HG02943 (cell line): ENCODE data around the gene KLHL36.
"Not testable (repeated sequence)": the region's sequence is repeated elsewhere in the genome, so short reads cannot be mapped to it uniquely, and the experiment has no call there.

Experiments
- ATAC-seq: cut with Tn5 transposase; IDR thresholded peaks from one replicate; pipeline ENCODE4 v1.9.1; 2021; ENCODE audit warnings: mild to moderate bottlenecking, low read depth, moderate library complexity; ENCODE audit not compliant: unreplicated experiment

The KLHL36 gene

GRCh38 chr16:84614968-84615813 is 33.1 kb upstream of the KLHL36 start:
- no peak for ATAC-seq

- ATAC-seq = no peak
Observed at GRCh38 chr16:84616515-84616914, 31.8 kb upstream of the KLHL36 start.

GRCh38 chr16:84617041-84617790 is 31.1 kb upstream of the KLHL36 start:
- ATAC-seq = peak; percentile 37

- peak; percentile 79 for ATAC-seq
Observed at GRCh38 chr16:84617791-84618580, 30.3 kb upstream of the KLHL36 start, which contains the start of gene COTL1. Gene COTL1 (minus strand): TSS chr16:84618078. CDS start chr16:84617914, 164 bp downstream.

GRCh38 chr16:84618581-84619460 is 29.5 kb upstream of the KLHL36 start:
- ATAC-seq = no peak

- ATAC-seq = not testable (repeated sequence)
Observed at GRCh38 chr16:84620913-84621312, 27.4 kb upstream of the KLHL36 start.

GRCh38 chr16:84625556-84625955 is 22.8 kb upstream of the KLHL36 start:
- ATAC-seq = no peak

- ATAC-seq = no peak
Observed at GRCh38 chr16:84628226-84628731, 20.0 kb upstream of the KLHL36 start.

GRCh38 chr16:84629580-84629979 is 18.7 kb upstream of the KLHL36 start:
- ATAC-seq = no peak

GRCh38 chr16:84630009-84630408 is 18.3 kb upstream of the KLHL36 start:
- ATAC-seq = no peak

- ATAC-seq = no peak
Observed at GRCh38 chr16:84630446-84631152, 17.7 kb upstream of the KLHL36 start.

GRCh38 chr16:84631153-84631466 is 17.2 kb upstream of the KLHL36 start:
- ATAC-seq = no peak

- ATAC-seq = no peak
Observed at GRCh38 chr16:84631886-84632285, 16.4 kb upstream of the KLHL36 start.

GRCh38 chr16:84632862-84633261 is 15.4 kb upstream of the KLHL36 start:
- ATAC-seq = not testable (repeated sequence)

- ATAC-seq = no peak
Observed at GRCh38 chr16:84633622-84634021, 14.7 kb upstream of the KLHL36 start.

GRCh38 chr16:84635702-84636101 is 12.6 kb upstream of the KLHL36 start:
- no peak for ATAC-seq

GRCh38 chr16:84637709-84638108 is 10.6 kb upstream of the KLHL36 start:
- ATAC-seq = no peak

- no peak for ATAC-seq
Observed at GRCh38 chr16:84638231-84638806, 10.0 kb upstream of the KLHL36 start.

- no peak for ATAC-seq
Observed at GRCh38 chr16:84640145-84640544, 8.2 kb upstream of the KLHL36 start.
